GM23248 (cell line): ENCODE measurements around the gene MRM2. TPM values are rescaled to one million over a fixed set of nuclear protein-coding genes. Genes with fewer than 3 reads are reported as not detected.

Experiments
- DNase-seq: peaks from one replicate; pipeline ENCODE4 v3.0.0-alpha.2; 2015
- H2AFZ ChIP-seq: fragments of 200-600 bp; sonication (generic); 2 replicates; pipeline ENCODE4 v1.6.1; 2016; ENCODE audit warnings: antibody characterized with exemption
- H3F3A ChIP-seq: fragments of 200-600 bp; sonication (generic); 2 replicates; pipeline ENCODE4 v1.6.1; 2016; ENCODE audit warnings: mild to moderate bottlenecking, antibody characterized with exemption, mixed run types; ENCODE audit not compliant: insufficient read depth
- H3K27ac ChIP-seq: fragments of 200-600 bp; sonication (generic); 2 replicates; pipeline ENCODE4 v1.5.1; 2016; ENCODE audit warnings: mild to moderate bottlenecking
- H3K27me3 ChIP-seq: fragments of 200-600 bp; sonication (generic); replicated peaks from 2 replicates; pipeline ENCODE4 v1.6.1; 2016; ENCODE audit warnings: mild to moderate bottlenecking; ENCODE audit not compliant: insufficient read depth
- H3K36me3 ChIP-seq: fragments of 200-600 bp; sonication (generic); 2 replicates; pipeline ENCODE4 v1.6.1; 2016; ENCODE audit warnings: low read depth, mild to moderate bottlenecking
- H3K4me1 ChIP-seq: fragments of 200-600 bp; sonication (generic); 2 replicates; pipeline ENCODE4 v1.6.1; 2016; ENCODE audit warnings: mild to moderate bottlenecking; ENCODE audit not compliant: insufficient read depth
- H3K4me2 ChIP-seq: fragments of 200-600 bp; sonication (generic); one replicate; pipeline ENCODE4 v1.6.1; 2016; ENCODE audit warnings: mild to moderate bottlenecking; ENCODE audit not compliant: unreplicated experiment
- H3K4me3 ChIP-seq: fragments of 200-600 bp; sonication (generic); 2 replicates; pipeline ENCODE4 v1.5.1; 2016; ENCODE audit warnings: mild to moderate bottlenecking
- H3K79me2 ChIP-seq: fragments of 200-600 bp; sonication (generic); 2 replicates; pipeline ENCODE4 v1.6.1; 2016; ENCODE audit warnings: mild to moderate bottlenecking; ENCODE audit not compliant: insufficient read depth
- H3K9ac ChIP-seq: fragments of 200-600 bp; sonication (generic); 2 replicates; pipeline ENCODE4 v1.6.1; 2016; ENCODE audit warnings: mild to moderate bottlenecking
- H3K9me2 ChIP-seq: fragments of 200-600 bp; sonication (generic); 2 replicates; pipeline ENCODE4 v1.6.1; 2016; ENCODE audit warnings: mixed run types, mild to moderate bottlenecking, moderate library complexity; ENCODE audit not compliant: insufficient read depth
- H3K9me3 ChIP-seq: fragments of 200-600 bp; sonication (generic); one replicate; pipeline ENCODE4 v1.6.1; 2017; ENCODE audit warnings: low read depth
- H4K20me1 ChIP-seq: fragments of 200-600 bp; sonication (generic); 2 replicates; pipeline ENCODE4 v1.6.0; 2016; ENCODE audit not compliant: insufficient read depth
- EZH2 ChIP-seq: fragments of 200-600 bp; sonication (generic); IDR thresholded peaks from 2 replicates; pipeline ENCODE4 v1.6.1; 2018; ENCODE audit warnings: antibody characterized with exemption, mild to moderate bottlenecking; ENCODE audit not compliant: insufficient read depth, poor library complexity, severe bottlenecking
- EZH2phosphoT487 ChIP-seq: fragments of 200-600 bp; sonication (generic); IDR thresholded peaks from 2 replicates; pipeline ENCODE4 v1.6.1; 2018; ENCODE audit warnings: antibody characterized with exemption, moderate library complexity, mild to moderate bottlenecking, low read depth; ENCODE audit not compliant: insufficient read depth
- WGBS, 2 experiments: methylation state at CpG; one replicate each; pipeline ENCODE4 v1.1.6; 2015 to 2017; ENCODE audit warnings: low lambda C conversion rate in 2 of 2, low coverage in 1 of 2; ENCODE audit errors: missing lambda C conversion rate in 2 of 2; 5-methylcytosine and 5-hydroxymethylcytosine counted together
- in situ Hi-C: fragments of 300-500 bp; cut with MboI; formaldehyde crosslinking; loops from 2 replicates; pipeline ENCODE4 v1.15.0; 2020
- polyA plus RNA-seq: library from polyadenylated mRNA; unstranded; fragments of >200 nt; fragmentation: Nextera tagmentation; extraction: Ambion mirVana; gene quantifications from 2 replicates; pipeline ENCODE4 v1.2.1, GENCODE V29; 2016
- total RNA-seq: library from RNA; depleted of rRNA; stranded (reverse); fragments of >200 nt; shearing (Covaris generic); gene quantifications from 2 replicates; pipeline ENCODE4 v1.2.3, GENCODE V29; 2014

MRM2 gene
- total and polyA plus RNA-seq, 2 experiments from 2014 or later = 20.8 to 42.2 TPM

DNA sequence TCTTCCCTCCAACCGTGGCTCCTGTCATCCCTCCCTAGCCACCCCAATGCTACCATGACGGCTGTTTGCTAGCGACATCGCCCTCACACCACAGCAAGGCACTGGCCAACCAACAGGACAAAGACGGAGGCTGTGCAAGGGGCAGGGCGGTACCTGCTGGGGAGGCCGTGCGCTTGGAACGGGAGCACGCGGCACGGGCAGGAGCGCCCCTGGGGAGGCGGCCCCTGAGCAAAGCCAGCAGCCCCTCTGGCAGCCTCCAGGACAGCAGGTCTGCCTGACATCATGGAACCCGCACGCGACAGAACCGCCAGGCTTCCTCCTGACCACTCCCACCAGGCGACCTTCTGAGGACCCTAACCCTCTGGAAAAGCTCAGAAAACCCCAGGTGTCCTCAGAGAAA is 22.0 kb downstream of the MRM2 start:
- Histone ChIP-seq H3K9me3 (no peaks in the 10 kb centered on the region), H3K4me2 (no peak overlapping the region), H3K4me1 (no peaks in the 10 kb centered on the region), H3K79me2 (no peaks in the 10 kb centered on the region), H3K4me3 (no peak overlapping the region), H3K27ac (no peak overlapping the region), H3K9ac (no peak overlapping the region), H3K9me2 (no peaks in the 10 kb centered on the region), H2AFZ (no peak overlapping the region), H3K27me3 (no peaks in the 10 kb centered on the region), H3F3A (no peaks in the 10 kb centered on the region), H4K20me1 (no peaks in the 10 kb centered on the region), H3K36me3 (no peaks in the 10 kb centered on the region; the same call in 1 of the 2 replicates)
- WGBS, 2 experiments = 94 to 97% methylated on average over 19 of the region's 19 CpGs
- in situ Hi-C loops = no loop called here
- TF ChIP-seq EZH2phosphoT487 = no peak
- TF ChIP-seq EZH2 = no peak
- DNase-seq = no peak

DNA sequence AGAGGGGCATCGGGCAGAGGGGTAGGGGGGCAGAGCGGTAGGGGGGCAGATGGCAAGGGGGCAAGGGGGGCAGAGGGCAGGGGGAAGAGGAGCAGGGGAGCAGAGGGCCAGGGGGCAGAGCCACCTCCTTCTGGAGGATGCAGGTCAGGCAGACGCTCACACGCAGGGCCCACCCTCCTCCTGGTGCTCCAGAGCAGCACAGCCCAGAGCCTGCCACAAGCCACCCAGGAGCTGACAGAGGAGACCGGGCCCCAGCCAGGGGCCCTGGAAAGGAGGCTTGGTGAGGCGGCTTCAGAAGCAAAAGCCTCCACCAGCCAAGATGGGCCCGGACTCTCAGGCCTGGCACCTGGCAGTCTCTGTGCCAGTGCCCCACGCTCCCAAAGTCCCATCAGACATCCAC is 22.4 kb downstream of the MRM2 start:
- H3K4me2 ChIP-seq = no peak overlapping the region
- H3K27me3 ChIP-seq = no peaks in the 10 kb centered on the region
- H3K9ac ChIP-seq = no peak overlapping the region
- TF ChIP-seq EZH2phosphoT487 (no peak), EZH2 (no peak)
- H2AFZ ChIP-seq = no peak overlapping the region
- no peaks in the 10 kb centered on the region for H3K79me2 ChIP-seq
- no peak overlapping the region for H3K27ac ChIP-seq
- H3K9me2 ChIP-seq = no peaks in the 10 kb centered on the region
- 74 to 85% methylated on average over 5 to 8 of the region's 8 CpGs for WGBS, 2 experiments
- H3K9me3 ChIP-seq = no peaks in the 10 kb centered on the region
- no peaks in the 10 kb centered on the region for H3K4me1 ChIP-seq
- H3K4me3 ChIP-seq = no peak overlapping the region
- in situ Hi-C loops = loop anchor here (10.0 kb wide), 1 partner anchor 635 kb away; no protein-coding TSS in a partner anchor
- H4K20me1 ChIP-seq = no peaks in the 10 kb centered on the region
- no peaks in the 10 kb centered on the region for H3F3A ChIP-seq
- DNase-seq = no peak
- H3K36me3 ChIP-seq = no peaks in the 10 kb centered on the region; the same call in 1 of the 2 replicates

DNA sequence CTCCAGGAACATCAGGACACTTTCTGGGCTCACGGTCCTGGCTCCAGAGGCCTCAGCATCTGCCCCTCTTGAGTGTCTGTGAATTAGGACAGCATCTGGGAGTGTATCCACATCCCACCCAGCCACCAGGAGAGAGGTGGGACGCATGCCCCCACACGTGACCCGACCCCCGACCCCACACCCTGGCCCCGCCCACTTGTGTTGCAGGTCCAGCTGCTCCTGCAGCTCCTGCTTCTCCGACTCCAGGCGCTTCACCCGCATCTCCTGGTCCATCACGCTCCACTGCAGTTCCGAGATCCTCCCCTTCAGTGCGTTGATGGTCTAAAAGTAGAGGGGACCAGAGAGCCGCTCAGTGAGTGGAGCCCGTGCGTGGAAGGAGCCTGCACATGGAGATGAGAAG is 22.9 kb downstream of the MRM2 start:
- in situ Hi-C loops = loop anchor here (10.0 kb wide), 1 partner anchor 634 kb away; no protein-coding TSS in a partner anchor
- no peak overlapping the region for H3K27ac ChIP-seq
- no peak for TF ChIP-seq EZH2phosphoT487
- no peak for TF ChIP-seq EZH2
- H3K9me2 ChIP-seq = no peaks in the 10 kb centered on the region
- H3K9ac ChIP-seq = no peak overlapping the region
- no peaks in the 10 kb centered on the region for H4K20me1 ChIP-seq
- WGBS, 2 experiments = 92 to 99% methylated on average over 11 to 15 of the region's 15 CpGs
- H3K9me3 ChIP-seq = no peaks in the 10 kb centered on the region
- no peak overlapping the region for H2AFZ ChIP-seq
- H3K4me3 ChIP-seq = no peak overlapping the region
- no peak overlapping the region for H3K4me2 ChIP-seq
- DNase-seq = no peak
- H3K4me1 ChIP-seq = no peaks in the 10 kb centered on the region
- no peaks in the 10 kb centered on the region for H3F3A ChIP-seq
- no peaks in the 10 kb centered on the region; the same call in 1 of the 2 replicates for H3K36me3 ChIP-seq
- no peaks in the 10 kb centered on the region for H3K79me2 ChIP-seq
- no peaks in the 10 kb centered on the region for H3K27me3 ChIP-seq

DNA sequence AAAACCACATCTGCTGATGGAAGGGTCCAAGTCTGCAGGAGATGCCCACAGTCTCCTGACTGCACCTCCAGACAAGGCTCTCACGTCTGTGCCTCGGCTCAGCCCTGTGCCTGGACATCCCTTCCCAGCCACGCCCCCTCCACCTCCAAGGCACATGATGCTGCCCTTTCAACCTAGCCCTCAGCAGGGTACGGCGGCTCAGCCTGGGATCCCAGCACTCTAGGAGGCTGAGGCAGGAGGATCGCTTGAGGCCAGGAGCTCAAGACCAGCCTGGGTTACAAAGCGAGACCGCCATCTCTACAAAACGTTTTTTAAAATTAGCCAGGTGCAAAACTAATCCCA is 23.6 kb downstream of the MRM2 start:
- no peaks in the 10 kb centered on the region for H4K20me1 ChIP-seq
- H3K9me2 ChIP-seq = no peaks in the 10 kb centered on the region
- no peak overlapping the region for H3K4me3 ChIP-seq
- no peaks in the 10 kb centered on the region for H3K9me3 ChIP-seq
- no peaks in the 10 kb centered on the region for H3F3A ChIP-seq
- no peaks in the 10 kb centered on the region for H3K27me3 ChIP-seq
- H3K27ac ChIP-seq = no peak overlapping the region
- no peaks in the 10 kb centered on the region for H3K79me2 ChIP-seq
- WGBS, 2 experiments = 93 to 94% methylated on average over 9 of the region's 9 CpGs
- in situ Hi-C loops = loop anchor here (10.0 kb wide), 1 partner anchor 634 kb away; no protein-coding TSS in a partner anchor
- no peak overlapping the region for H2AFZ ChIP-seq
- no peaks in the 10 kb centered on the region for H3K4me1 ChIP-seq
- H3K36me3 ChIP-seq = no peaks in the 10 kb centered on the region; the same call in 1 of the 2 replicates
- H3K9ac ChIP-seq = no peak overlapping the region
- no peak for DNase-seq
- TF ChIP-seq EZH2phosphoT487 = no peak
- no peak for TF ChIP-seq EZH2
- H3K4me2 ChIP-seq = no peak overlapping the region
